Stomach (tissue), 4 donors: Measurements from ENCODE around the gene VEPH1.

Experiments used
- CTCF ChIP-seq, 7 experiments: fragments of 450-650 bp in 4 of 7; fragments of 200-600 bp in 3 of 7; sonication (generic) in 3 of 7; IDR thresholded peaks; one replicate each; pipeline ENCODE4 v1.5.1; 2016 to 2019; ENCODE audit warnings: antibody characterized with exemption in 7 of 7, control low read depth in 2 of 7, mild to moderate bottlenecking in 1 of 7
- POLR2A ChIP-seq, 4 donors: fragments of 450-650 bp; IDR thresholded peaks; one replicate each; pipeline ENCODE4 v1.6.1; 2016; ENCODE audit warnings: antibody characterized with exemption in 4 of 4, control low read depth in 2 of 4, mild to moderate bottlenecking in 1 of 4, moderate library complexity in 1 of 4
- POLR2AphosphoS5 ChIP-seq, 3 donors: sonication (generic); formaldehyde crosslinking; IDR thresholded peaks; one replicate each; pipeline ENCODE4 v1.6.1; 2016; ENCODE audit warnings: antibody characterized with exemption in 3 of 3

DNA sequence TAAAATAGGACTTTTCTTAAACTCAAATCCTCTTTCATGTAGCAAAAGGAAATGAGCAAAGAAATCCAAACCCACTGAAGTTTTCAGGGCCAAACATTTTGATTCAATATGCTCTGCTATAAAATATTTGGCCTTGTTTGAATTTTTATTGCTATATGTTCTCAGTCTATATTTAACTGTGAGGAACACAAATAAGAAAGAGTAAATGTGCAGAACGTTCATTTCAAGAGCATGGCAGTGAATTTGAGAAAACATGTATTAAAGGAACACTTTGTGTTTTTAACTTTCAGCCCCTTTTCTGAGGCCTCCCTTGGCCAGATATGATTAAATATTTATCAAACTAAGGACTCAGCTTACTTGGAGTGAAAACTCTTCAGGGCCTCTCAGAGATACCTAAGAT is 218.5 kb downstream of the VEPH1 start:
- TF ChIP-seq CTCF (IDR thresholded peaks at IDR 0.05) (no peak), POLR2A (IDR thresholded peaks at IDR 0.05) (no peak), POLR2AphosphoS5 (IDR thresholded peaks at IDR 0.05) (no peak)
